Neural cell (in vitro differentiated cells): ENCODE data around the gene PKN2. TPM values are rescaled to one million over a fixed set of nuclear protein-coding genes. Genes with fewer than 3 reads are reported as not detected.

Source experiments
- H2AFZ ChIP-seq: fragments of 200-600, 300-800 bp; sonication (generic), shearing (Covaris generic); 2 replicates; pipeline ENCODE4 v1.6.0; 2014; ENCODE audit warnings: low read depth, mild to moderate bottlenecking, antibody characterized with exemption, low read length, moderate library complexity
- H3F3A ChIP-seq: fragments of 200-600 bp; shearing (Covaris generic); 2 replicates; pipeline ENCODE4 v1.6.1; 2016; ENCODE audit warnings: mild to moderate bottlenecking, moderate library complexity, mixed read lengths, antibody characterized with exemption, low read length; ENCODE audit not compliant: insufficient read depth, poor library complexity, severe bottlenecking
- H3K27ac ChIP-seq: fragments of 200-600, 300-800 bp; sonication (generic), shearing (Covaris generic); 2 replicates; pipeline ENCODE4 v1.5.1; 2014; ENCODE audit warnings: mild to moderate bottlenecking, low read length, moderate library complexity
- H3K27me3 ChIP-seq: fragments of 300-800, 200-600 bp; sonication (generic), shearing (Covaris generic); 2 replicates; pipeline ENCODE4 v1.6.0; 2014; ENCODE audit warnings: mild to moderate bottlenecking, low read depth, low read length, moderate library complexity; ENCODE audit not compliant: insufficient read depth
- H3K36me3 ChIP-seq: fragments of 300-800, 200-600 bp; sonication (generic), shearing (Covaris generic); 2 replicates; pipeline ENCODE4 v1.5.1; 2014; ENCODE audit warnings: mild to moderate bottlenecking, antibody characterized with exemption, low read length, moderate library complexity; ENCODE audit not compliant: insufficient read depth
- H3K4me2 ChIP-seq: fragments of 300-800, 200-600 bp; sonication (generic), shearing (Covaris generic); 2 replicates; pipeline ENCODE4 v1.6.0; 2014; ENCODE audit warnings: mild to moderate bottlenecking, low read length
- H3K4me3 ChIP-seq: fragments of 300-800, 200-600 bp; sonication (generic), shearing (Covaris generic); 2 replicates; pipeline ENCODE4 v1.5.1; 2014; ENCODE audit warnings: mild to moderate bottlenecking, low read length, moderate library complexity
- H3K79me2 ChIP-seq: fragments of 200-600 bp; shearing (Covaris generic); replicated peaks from 2 replicates; pipeline ENCODE4 v1.6.0; 2014; ENCODE audit warnings: mild to moderate bottlenecking, low read length, moderate library complexity; ENCODE audit not compliant: insufficient read depth
- H3K9ac ChIP-seq: fragments of 300-800, 200-600 bp; sonication (generic), shearing (Covaris generic); 2 replicates; pipeline ENCODE4 v1.6.1; 2016; ENCODE audit warnings: mild to moderate bottlenecking, low read length, mixed read lengths
- H3K9me2 ChIP-seq: fragments of 200-600 bp; shearing (Covaris generic); 2 replicates; pipeline ENCODE4 v1.6.1; 2016; ENCODE audit warnings: mild to moderate bottlenecking, low read length, mixed read lengths; ENCODE audit not compliant: insufficient read depth
- H3K9me3 ChIP-seq: fragments of 200-600, 300-800 bp; sonication (generic), shearing (Covaris generic); 2 replicates; pipeline ENCODE4 v1.6.1; 2016; ENCODE audit warnings: mild to moderate bottlenecking, mixed run types, low read length, moderate library complexity, mixed read lengths
- H4K20me1 ChIP-seq: fragments of 200-600 bp; shearing (Covaris generic); 2 replicates; pipeline ENCODE4 v1.6.1; 2016; ENCODE audit warnings: mild to moderate bottlenecking, mixed run types; ENCODE audit not compliant: insufficient read depth
- CTCF ChIP-seq: fragments of 450-650 bp; IDR thresholded peaks from 2 replicates; pipeline ENCODE4 v1.5.1; 2014; ENCODE audit warnings: antibody characterized with exemption, mild to moderate bottlenecking, moderate library complexity; ENCODE audit not compliant: poor library complexity, severe bottlenecking
- EP300 ChIP-seq: fragments of 450-650 bp; conservative IDR thresholded peaks from 2 replicates; pipeline ENCODE4 v1.6.1; 2014; ENCODE audit warnings: antibody characterized with exemption, mild to moderate bottlenecking, moderate library complexity; ENCODE audit not compliant: poor library complexity, severe bottlenecking
- EZH2 ChIP-seq: fragments of 200-600, 300-800 bp; shearing (Covaris generic), sonication (generic); IDR thresholded peaks from 2 replicates; pipeline ENCODE4 v1.6.1; 2014; ENCODE audit warnings: antibody characterized with exemption, low read length, borderline replicate concordance, mild to moderate bottlenecking; ENCODE audit not compliant: insufficient read depth, poor library complexity, severe bottlenecking
- MXI1 ChIP-seq: fragments of 450-650 bp; conservative IDR thresholded peaks from 2 replicates; pipeline ENCODE4 v1.6.1; 2014; ENCODE audit warnings: antibody characterized with exemption, mild to moderate bottlenecking; ENCODE audit not compliant: poor library complexity, severe bottlenecking
- POLR2AphosphoS5 ChIP-seq: IDR thresholded peaks from 2 replicates; pipeline ENCODE4 v1.6.1; 2012
- RAD21 ChIP-seq: fragments of 450-650 bp; conservative IDR thresholded peaks from 2 replicates; pipeline ENCODE4 v1.6.1; 2014; ENCODE audit warnings: antibody characterized with exemption, mild to moderate bottlenecking, moderate library complexity
- REST ChIP-seq: IDR thresholded peaks from 2 replicates; pipeline ENCODE4 v1.6.1; 2012; ENCODE audit warnings: borderline replicate concordance
- SMC3 ChIP-seq: fragments of 450-650 bp; conservative IDR thresholded peaks from 2 replicates; pipeline ENCODE4 v1.6.1; 2014; ENCODE audit warnings: antibody characterized with exemption, mild to moderate bottlenecking, moderate library complexity; ENCODE audit not compliant: poor library complexity
- TAF1 ChIP-seq: IDR thresholded peaks from 2 replicates; pipeline ENCODE4 v1.6.1; 2012; ENCODE audit warnings: low read depth
- polyA plus RNA-seq: library from polyadenylated mRNA; depleted of rRNA; stranded (reverse); fragments of >200 nt; gene quantifications from 2 replicates; pipeline ENCODE4 v1.2.3, GENCODE V29; 2014

PKN2 gene
- polyA plus RNA-seq, 1 donor from 2014 or later, result 38.4 TPM

GRCh38 chr1:88662723-88663122 lies 21.4 kb upstream of the PKN2 start:
- Histone ChIP-seq H3K36me3 (no peaks in the 10 kb centered on the region), H3K9ac (no peak overlapping the region), H3K9me2 (no peaks in the 10 kb centered on the region), H3F3A (no peaks in the 10 kb centered on the region), H3K27me3 (no peaks in the 10 kb centered on the region), H3K4me3 (no peak overlapping the region), H3K4me2 (no peak overlapping the region), H3K9me3 (no peaks in the 10 kb centered on the region), H4K20me1 (no peaks in the 10 kb centered on the region), H2AFZ (no peak overlapping the region), H3K27ac (no peak overlapping the region), H3K79me2 (no peaks in the 10 kb centered on the region)
- TF ChIP-seq EP300, result no peak
- TF ChIP-seq EZH2, result no peak
- TF ChIP-seq TAF1, result no peak
- TF ChIP-seq SMC3, result no peak
- TF ChIP-seq MXI1, result no peak
- no peak for TF ChIP-seq POLR2AphosphoS5
- TF ChIP-seq CTCF, result no peak
- no peak for TF ChIP-seq REST
- TF ChIP-seq RAD21, result no peak

GRCh38 chr1:88668405-88668804 lies 15.7 kb upstream of the PKN2 start:
- no peak for TF ChIP-seq TAF1
- Histone ChIP-seq H3K36me3 (no peaks in the 10 kb centered on the region), H3K4me3 (no peak overlapping the region), H3K79me2 (no peaks in the 10 kb centered on the region), H3K27ac (no peak overlapping the region), H3K9ac (no peak overlapping the region), H3K9me3 (no peaks in the 10 kb centered on the region), H3K4me2 (no peak overlapping the region), H3K9me2 (no peaks in the 10 kb centered on the region), H3F3A (no peaks in the 10 kb centered on the region), H3K27me3 (no peaks in the 10 kb centered on the region), H2AFZ (no peak overlapping the region), H4K20me1 (no peaks in the 10 kb centered on the region)

GRCh38 chr1:88670462-88670861 lies 13.6 kb upstream of the PKN2 start:
- H3K27me3 ChIP-seq, result no peaks in the 10 kb centered on the region
- H3K4me2 ChIP-seq, result no peak overlapping the region
- no peaks in the 10 kb centered on the region for H3K36me3 ChIP-seq
- H3K27ac ChIP-seq, result no peak overlapping the region
- H3F3A ChIP-seq, result no peaks in the 10 kb centered on the region
- H3K9me3 ChIP-seq, result no peaks in the 10 kb centered on the region
- no peak overlapping the region for H3K9ac ChIP-seq
- no peaks in the 10 kb centered on the region for H4K20me1 ChIP-seq
- no peak for TF ChIP-seq CTCF
- TF ChIP-seq POLR2AphosphoS5, result no peak
- no peak for TF ChIP-seq TAF1
- TF ChIP-seq RAD21, result no peak
- TF ChIP-seq REST, result no peak
- TF ChIP-seq SMC3, result no peak
- no peak for TF ChIP-seq EZH2
- H3K9me2 ChIP-seq, result no peaks in the 10 kb centered on the region
- no peak overlapping the region for H3K4me3 ChIP-seq
- H2AFZ ChIP-seq, result no peak overlapping the region
- H3K79me2 ChIP-seq, result no peaks in the 10 kb centered on the region
